ENCODE data around the gene OR2T33. TPM values are rescaled to one million over a fixed set of nuclear protein-coding genes. Genes with fewer than 3 reads are reported as not detected.
"Not testable (repeated sequence)": the region's sequence is repeated elsewhere in the genome, so short reads cannot be mapped to it uniquely, and the experiment has no call there.

The OR2T33 gene
- total RNA-seq, 1 experiment from 2014 or later = not detected

- BruUV-seq (replicated peaks) = no TSS peak
Measured at GRCh38 chr1:248316796-248317195, 39.0 kb upstream of the OR2T33 start.

DNA sequence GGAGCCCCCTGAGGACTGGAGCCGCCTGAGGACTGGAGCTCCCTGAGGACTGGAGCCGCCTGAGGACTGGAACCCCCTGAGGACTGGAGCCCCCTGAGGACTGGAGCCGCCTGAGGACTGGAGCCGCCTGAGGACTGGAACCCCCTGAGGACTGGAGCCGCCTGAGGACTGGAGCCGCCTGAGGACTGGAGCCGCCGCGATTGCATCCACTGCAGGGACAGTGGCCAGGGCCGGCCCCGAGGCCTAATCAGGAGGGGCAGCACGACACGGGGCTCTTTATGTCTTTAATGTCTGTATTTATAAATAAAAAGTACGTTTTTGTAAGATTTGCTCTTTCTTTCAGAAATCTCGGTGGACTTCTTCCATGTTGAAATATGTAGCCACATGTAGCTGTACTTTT is 29.0 kb upstream of the OR2T33 start:
- H3K4me3 ChIP-seq (ENCODE audit: low read depth in 2 of 2, low read length in 2 of 2); H3K9me3 ChIP-seq (ENCODE audit: control insufficient read depth, insufficient read depth, low read depth, low read length); CTCF ChIA-PET; in situ Hi-C loops (cut with HindIII; ENCODE audit: low pct_unique_long_range_greater_than_20kb, low sequenced_read_pairs); BruUV-seq (replicated peaks); H3K4me1 ChIP-seq (ENCODE audit: control insufficient read depth, insufficient read depth, low read length); H3K27ac ChIP-seq (ENCODE audit: low read length); POLR2A ChIA-PET; H3K27me3 ChIP-seq (ENCODE audit: control insufficient read depth, insufficient read depth, low read length); H3K36me3 ChIP-seq (ENCODE audit: control insufficient read depth, insufficient read depth, low read length); DNase-seq (ENCODE audit: low read depth, low spot score); ATAC-seq; intact Hi-C loops (cut with micrococcal nuclease; ENCODE audit: unreplicated experiment): not testable (repeated sequence)

More at GRCh38 chr1:248316796-248317195, 39.0 kb upstream of the OR2T33 start:
- H3K4me3 ChIP-seq (ENCODE audit: low read depth in 2 of 2, low read length in 2 of 2) = no peak overlapping the region
- H3K4me1 ChIP-seq (ENCODE audit: control insufficient read depth, insufficient read depth, low read length) = no peaks in the 10 kb centered on the region
- no peak for DNase-seq (ENCODE audit: low read depth, low spot score)
- H3K36me3 ChIP-seq (ENCODE audit: control insufficient read depth, insufficient read depth, low read length) = no peaks in the 10 kb centered on the region
- intact Hi-C loops (cut with micrococcal nuclease; ENCODE audit: unreplicated experiment) (no loop called here), in situ Hi-C loops (cut with HindIII; ENCODE audit: low pct_unique_long_range_greater_than_20kb, low sequenced_read_pairs) (no loop called here)
- POLR2A ChIA-PET = no interaction called here
- H3K27me3 ChIP-seq (ENCODE audit: control insufficient read depth, insufficient read depth, low read length) = no peaks in the 10 kb centered on the region
- TF ChIP-seq POLR2AphosphoS5 (IDR thresholded peaks at IDR 0.05; ENCODE audit: low read depth, low read length) (no peak), TCF7L2 (IDR thresholded peaks at IDR 0.05; ENCODE audit: low read depth, low read length) (no peak), SIN3A (IDR thresholded peaks at IDR 0.05; ENCODE audit: borderline replicate concordance, insufficient read depth, low read depth, low read length) (no peak), CTCF (IDR thresholded peaks at IDR 0.05) (no peak)
- TF ChIP-seq, protein P1, sequence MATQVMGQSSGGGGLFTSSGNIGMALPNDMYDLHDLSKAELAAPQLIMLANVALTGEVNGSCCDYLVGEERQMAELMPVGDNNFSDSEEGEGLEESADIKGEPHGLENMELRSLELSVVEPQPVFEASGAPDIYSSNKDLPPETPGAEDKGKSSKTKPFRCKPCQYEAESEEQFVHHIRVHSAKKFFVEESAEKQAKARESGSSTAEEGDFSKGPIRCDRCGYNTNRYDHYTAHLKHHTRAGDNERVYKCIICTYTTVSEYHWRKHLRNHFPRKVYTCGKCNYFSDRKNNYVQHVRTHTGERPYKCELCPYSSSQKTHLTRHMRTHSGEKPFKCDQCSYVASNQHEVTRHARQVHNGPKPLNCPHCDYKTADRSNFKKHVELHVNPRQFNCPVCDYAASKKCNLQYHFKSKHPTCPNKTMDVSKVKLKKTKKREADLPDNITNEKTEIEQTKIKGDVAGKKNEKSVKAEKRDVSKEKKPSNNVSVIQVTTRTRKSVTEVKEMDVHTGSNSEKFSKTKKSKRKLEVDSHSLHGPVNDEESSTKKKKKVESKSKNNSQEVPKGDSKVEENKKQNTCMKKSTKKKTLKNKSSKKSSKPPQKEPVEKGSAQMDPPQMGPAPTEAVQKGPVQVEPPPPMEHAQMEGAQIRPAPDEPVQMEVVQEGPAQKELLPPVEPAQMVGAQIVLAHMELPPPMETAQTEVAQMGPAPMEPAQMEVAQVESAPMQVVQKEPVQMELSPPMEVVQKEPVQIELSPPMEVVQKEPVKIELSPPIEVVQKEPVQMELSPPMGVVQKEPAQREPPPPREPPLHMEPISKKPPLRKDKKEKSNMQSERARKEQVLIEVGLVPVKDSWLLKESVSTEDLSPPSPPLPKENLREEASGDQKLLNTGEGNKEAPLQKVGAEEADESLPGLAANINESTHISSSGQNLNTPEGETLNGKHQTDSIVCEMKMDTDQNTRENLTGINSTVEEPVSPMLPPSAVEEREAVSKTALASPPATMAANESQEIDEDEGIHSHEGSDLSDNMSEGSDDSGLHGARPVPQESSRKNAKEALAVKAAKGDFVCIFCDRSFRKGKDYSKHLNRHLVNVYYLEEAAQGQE (IDR thresholded peaks at IDR 0.05; ENCODE audit: insufficient read depth in 1 of 2, low read depth in 2 of 2, low read length in 1 of 2) = no peak
- CTCF ChIA-PET = no interaction called here
- ATAC-seq = no peak
- H3K9me3 ChIP-seq (ENCODE audit: control insufficient read depth, insufficient read depth, low read depth, low read length) = no peaks in the 10 kb centered on the region
- no peak overlapping the region for H3K27ac ChIP-seq (ENCODE audit: low read length)

DNA sequence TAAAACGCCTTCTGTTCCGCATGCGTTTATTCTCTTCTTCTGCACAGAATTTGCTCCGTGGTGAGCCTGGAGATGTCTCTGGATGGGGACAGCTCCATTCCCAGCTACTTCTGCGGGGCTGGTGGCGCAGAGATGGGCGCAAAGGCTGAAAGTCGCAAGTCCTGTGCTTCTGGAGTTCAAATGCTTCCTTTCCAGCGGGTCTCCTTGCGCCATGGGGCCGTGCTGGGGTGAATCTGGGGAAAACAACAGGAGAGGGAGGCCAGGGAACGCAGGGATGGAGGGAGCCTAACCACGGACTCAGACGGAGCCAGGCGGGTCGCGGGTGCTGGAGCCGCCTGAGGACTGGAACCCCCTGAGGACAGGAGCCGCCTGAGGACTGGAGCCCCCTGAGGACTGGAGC is 28.3 kb upstream of the OR2T33 start:
- intact Hi-C loops (cut with micrococcal nuclease; ENCODE audit: unreplicated experiment) (no loop called here), in situ Hi-C loops (cut with HindIII; ENCODE audit: low pct_unique_long_range_greater_than_20kb, low sequenced_read_pairs) (no loop called here)
- ChIA-PET POLR2A (no interaction called here), CTCF (no interaction called here)
- BruUV-seq (replicated peaks) = no TSS peak
- Histone ChIP-seq H3K27me3 (ENCODE audit: control insufficient read depth, insufficient read depth, low read length) (no peaks in the 10 kb centered on the region), H3K9me3 (ENCODE audit: control insufficient read depth, insufficient read depth, low read depth, low read length) (no peaks in the 10 kb centered on the region), H3K27ac (ENCODE audit: low read length) (no peak overlapping the region), H3K4me3 (ENCODE audit: low read depth in 2 of 2, low read length in 2 of 2) (no peak overlapping the region), H3K36me3 (ENCODE audit: control insufficient read depth, insufficient read depth, low read length) (no peaks in the 10 kb centered on the region), H3K4me1 (ENCODE audit: control insufficient read depth, insufficient read depth, low read length) (no peaks in the 10 kb centered on the region)
- DNase-seq (ENCODE audit: low read depth, low spot score) (no peak), ATAC-seq (no peak)
- TF ChIP-seq CTCF (IDR thresholded peaks at IDR 0.05) (no peak), SIN3A (IDR thresholded peaks at IDR 0.05; ENCODE audit: borderline replicate concordance, insufficient read depth, low read depth, low read length) (no peak), POLR2AphosphoS5 (IDR thresholded peaks at IDR 0.05; ENCODE audit: low read depth, low read length) (no peak), TCF7L2 (IDR thresholded peaks at IDR 0.05; ENCODE audit: low read depth, low read length) (no peak)
- TF ChIP-seq, protein P1 (IDR thresholded peaks at IDR 0.05; ENCODE audit: insufficient read depth in 1 of 2, low read depth in 2 of 2, low read length in 1 of 2) = no peak

DNA sequence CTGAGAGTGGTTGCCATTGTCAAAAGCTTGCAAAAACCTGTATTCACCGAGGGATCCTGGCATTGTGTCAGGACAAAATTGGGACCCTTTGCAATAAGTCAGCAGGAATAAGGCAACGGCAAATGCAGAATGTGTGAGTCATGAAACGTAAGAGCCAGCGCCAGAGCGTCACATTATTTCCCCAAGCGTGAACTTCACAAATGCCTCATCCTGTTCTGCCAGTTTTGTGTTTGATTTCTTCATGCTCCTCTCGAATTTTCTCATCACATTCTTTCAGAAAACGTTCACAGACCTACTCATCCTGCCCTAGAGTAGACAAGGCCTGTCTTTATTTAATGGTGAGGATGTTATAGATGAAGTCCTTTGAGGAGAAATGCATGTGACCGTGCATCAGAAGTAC is 27.9 kb upstream of the OR2T33 start:
- DNase-seq (ENCODE audit: low read depth, low spot score); BruUV-seq (replicated peaks); H3K4me1 ChIP-seq (ENCODE audit: control insufficient read depth, insufficient read depth, low read length); POLR2A ChIA-PET; H3K27me3 ChIP-seq (ENCODE audit: control insufficient read depth, insufficient read depth, low read length); H3K4me3 ChIP-seq (ENCODE audit: low read depth in 2 of 2, low read length in 2 of 2); H3K27ac ChIP-seq (ENCODE audit: low read length); intact Hi-C loops (cut with micrococcal nuclease; ENCODE audit: unreplicated experiment); H3K9me3 ChIP-seq (ENCODE audit: control insufficient read depth, insufficient read depth, low read depth, low read length); ATAC-seq; CTCF ChIA-PET; H3K36me3 ChIP-seq (ENCODE audit: control insufficient read depth, insufficient read depth, low read length); in situ Hi-C loops (cut with HindIII; ENCODE audit: low pct_unique_long_range_greater_than_20kb, low sequenced_read_pairs): not testable (repeated sequence)
